T-helper 9 cell (primary cell): ENCODE data around the gene SAMD1.
A peak's percentile ranks its signal among the peaks of the same experiment; 100 is the strongest.

Source experiments
- DNase-seq: peaks from one replicate; pipeline ENCODE4 v3.0.0-alpha.2; 2020

The SAMD1 gene

DNA sequence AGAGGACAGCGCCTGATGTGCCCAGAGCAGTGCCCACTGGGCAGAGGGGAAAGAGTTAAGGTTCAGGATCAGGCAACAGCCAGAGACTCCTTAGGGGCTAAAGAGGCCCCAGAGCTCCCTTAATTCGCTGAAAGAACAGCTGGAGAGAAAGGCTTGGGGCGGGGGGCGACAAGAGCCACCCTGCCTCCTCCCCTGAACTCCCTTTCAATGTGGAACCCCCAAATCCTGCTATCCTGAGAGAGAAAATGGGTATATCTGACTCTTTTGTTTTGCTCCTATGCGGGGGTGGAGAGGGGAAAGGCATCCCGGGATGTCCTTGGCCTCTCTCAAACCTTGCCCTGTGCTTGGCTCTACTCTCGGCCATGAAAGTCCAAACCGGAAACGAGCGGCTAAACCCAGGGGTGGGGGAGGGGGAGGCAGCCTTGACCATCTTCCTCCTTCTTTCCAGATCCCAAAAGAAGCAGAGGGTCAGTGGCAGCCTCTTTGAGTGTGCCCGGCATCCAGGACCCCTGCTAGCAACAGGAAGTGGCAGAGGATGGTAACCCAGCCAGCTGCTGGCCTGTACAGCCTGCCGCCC lies 22.3 kb upstream of the SAMD1 start:
- DNase-seq: no peak

DNA sequence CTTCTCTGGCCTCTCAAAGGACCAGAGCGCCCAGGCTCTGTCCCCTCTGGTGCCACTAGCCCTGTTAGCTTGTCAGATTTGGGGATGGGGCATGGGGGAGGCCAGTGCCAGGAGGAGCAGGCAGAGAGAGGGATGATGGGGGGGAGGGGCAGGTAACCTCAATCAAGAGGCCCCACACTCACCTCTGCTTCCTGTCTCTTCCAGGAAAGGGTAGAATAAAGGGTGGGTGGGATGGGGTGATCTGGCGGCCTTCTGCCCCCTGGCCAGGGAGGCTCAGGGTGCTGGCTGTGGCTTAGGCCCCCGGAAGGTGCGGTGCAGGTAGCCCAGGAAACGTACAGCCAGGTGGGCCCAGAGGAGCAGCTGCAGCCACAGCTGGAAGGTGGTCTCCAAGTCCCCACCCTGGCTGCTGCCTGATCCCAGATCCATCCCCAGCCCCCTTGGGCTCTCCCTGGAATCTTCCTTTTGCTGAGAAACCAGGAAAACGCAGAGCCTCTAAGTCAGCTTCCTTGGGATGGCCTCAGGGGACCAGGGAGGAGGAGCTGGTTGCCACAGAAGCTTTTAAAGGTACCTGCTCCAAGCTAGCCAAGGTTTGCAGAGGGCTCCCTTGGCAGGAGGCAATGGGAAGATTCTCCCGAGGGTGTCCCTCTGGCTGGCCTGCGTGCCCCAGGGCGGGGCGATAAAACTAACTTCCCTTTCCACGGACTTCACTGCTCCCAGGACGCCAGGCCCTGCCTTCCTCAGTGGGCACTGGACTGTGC lies 21.7 kb upstream of the SAMD1 start:
- DNase-seq: no peak

DNA sequence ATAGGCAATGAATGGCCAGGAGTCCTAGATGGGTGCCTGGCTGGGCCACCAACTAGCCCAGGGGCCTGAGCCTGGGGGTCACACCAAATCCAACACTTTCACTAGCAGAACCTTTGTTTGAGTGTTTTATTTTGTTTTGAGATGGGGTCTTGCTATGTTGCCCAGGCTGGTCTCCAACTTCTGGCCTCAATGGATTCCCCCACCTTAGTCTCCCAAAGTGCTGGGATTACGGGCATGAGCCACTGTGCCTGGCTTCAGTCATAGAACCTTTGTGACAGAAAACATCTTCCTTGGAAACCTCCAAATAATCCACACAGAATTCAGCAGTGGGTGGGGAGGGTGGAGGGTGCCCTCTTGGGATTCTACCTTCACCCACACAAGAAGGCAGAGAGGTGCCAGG lies 20.9 kb upstream of the SAMD1 start:
- no peak for DNase-seq

DNA sequence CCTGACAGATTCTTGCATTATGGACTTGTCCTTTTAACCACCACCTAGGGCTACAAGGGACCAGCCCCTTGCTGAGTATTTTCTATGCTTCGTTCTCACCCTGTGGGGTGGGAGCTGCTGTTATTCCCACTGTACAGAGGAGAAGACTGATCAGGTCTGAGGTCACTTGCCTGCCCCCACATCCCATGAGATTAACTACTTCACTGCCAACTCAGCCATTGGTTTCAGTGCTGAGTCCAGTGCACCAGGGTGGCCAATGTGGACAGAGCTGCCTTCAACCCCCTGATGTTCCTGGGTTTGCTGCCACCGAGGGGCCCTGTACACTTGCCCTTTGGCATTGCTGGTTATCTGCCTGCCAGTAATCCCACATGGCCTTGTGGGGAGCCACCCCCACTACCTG lies 20.1 kb upstream of the SAMD1 start:
- DNase-seq: no peak

DNA sequence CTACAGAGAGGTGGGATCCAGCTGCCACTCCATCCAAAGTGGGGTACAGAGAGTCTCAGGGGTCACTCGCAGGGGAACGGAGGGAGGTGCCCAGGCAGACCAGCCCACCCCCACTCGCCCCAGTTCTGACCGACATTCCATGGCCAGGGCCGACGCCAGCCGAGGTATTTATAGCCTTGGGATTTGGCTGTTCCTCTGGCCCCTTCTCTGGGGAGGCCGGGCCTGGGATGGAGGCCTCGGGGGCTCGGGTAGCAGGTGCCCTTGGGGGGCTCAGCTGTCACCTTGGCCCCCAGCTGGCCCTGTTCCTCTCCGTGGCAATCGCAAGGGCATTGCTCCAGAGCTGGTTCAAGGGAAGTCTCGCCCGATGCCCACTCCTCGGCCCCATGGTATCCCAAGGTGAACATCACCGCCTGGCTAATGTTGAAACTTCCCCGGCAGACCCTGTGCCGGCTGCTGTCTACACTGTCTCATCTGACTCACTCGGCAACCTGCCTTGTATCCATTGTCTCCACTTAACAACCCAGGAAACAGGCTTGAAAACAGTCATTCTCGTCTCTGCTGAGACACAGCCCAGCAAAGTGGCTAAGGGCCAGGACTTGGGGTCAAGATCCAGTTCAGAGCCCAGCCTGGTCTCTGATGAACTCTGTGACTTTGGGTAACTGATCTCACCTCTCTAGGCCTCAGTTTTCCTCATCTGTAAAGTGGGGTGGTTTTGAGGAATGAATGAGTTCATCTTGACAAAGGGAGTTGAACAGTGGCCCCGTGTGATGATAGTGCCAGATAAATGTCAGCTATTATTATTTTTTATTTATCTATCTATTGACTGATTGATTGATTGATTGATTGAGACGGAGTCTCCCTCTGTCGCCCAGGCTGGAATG lies 17.3 kb upstream of the SAMD1 start:
- no peak for DNase-seq

DNA sequence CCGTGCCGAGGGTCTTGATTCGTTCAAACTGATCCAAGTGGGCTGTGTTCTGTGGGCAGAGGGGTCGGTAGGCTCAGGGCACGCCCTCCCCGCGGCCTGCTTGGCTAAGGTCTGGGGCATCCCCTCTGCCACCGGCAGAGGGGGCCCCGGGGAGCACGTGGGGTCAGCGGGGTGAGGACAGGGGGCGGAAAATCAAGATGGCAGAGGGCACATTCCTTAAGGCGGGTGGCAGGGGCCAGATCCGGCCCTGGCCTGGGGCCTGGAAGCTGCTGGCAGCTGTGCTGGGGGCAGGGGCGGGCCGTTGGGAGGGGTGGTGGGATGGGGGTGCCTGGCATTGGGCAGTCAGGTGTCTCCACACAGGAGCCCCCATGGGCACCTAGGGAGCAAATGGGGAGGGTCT lies 16.3 kb upstream of the SAMD1 start:
- no peak for DNase-seq

DNA sequence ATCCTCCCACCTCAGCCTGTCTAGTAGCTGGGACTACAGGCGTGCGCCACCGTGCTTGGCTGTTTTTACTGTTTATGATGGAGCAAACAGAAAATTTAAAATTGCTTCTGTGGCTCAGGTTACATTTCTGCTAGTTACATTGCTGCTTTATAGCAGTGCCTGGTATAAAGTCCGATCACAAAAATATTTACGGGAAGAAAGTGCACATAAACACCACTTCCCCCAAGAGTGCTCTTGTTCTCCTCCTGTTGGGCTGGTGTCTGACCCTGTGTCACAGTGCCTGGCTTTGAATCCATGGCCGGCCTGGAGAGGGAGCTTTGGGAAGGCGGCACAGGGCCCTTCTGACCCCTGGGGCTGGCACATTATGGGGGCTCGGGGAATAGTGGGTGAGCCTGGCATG lies 15.1 kb upstream of the SAMD1 start:
- no peak for DNase-seq

DNA sequence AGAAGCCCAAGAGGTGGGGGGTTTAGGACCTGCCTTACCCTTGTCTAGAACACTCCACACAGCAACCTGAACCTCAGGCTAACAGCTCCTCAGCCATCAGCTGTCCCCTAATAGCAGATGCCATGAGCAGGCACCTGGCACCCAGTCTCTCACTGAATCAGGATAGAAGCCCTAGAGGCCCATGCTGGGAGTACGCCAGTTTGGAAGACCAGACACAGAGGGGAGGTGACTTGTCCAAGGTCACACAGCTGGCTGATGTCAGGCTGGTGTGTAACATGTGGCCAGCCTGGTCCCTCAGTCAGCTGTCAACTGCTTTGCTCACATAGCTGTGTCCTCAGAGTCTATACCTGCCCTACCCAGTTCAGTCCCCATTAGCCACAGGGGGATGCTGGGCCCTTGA lies 12.8 kb upstream of the SAMD1 start:
- DNase-seq: no peak

DNA sequence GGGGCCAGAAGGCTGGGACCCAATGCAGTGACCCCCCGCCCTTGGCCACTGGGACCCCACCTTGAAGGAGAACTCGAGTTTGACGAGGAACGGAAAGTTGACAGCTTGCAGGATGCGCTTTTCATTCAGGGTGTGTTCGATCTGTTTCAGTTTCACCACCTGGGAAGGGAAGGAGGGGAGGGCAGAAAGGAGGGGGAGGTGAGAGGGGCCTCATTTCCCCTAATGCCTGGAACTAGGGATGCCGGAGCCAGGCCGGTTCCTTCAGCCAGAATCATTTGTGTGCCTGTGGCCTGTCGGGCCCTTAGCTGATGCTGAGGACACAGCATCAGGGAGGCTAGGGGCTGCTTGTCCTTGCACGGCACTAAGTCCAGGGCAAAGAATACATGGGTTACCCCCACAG lies 12.2 kb upstream of the SAMD1 start:
- no peak for DNase-seq

DNA sequence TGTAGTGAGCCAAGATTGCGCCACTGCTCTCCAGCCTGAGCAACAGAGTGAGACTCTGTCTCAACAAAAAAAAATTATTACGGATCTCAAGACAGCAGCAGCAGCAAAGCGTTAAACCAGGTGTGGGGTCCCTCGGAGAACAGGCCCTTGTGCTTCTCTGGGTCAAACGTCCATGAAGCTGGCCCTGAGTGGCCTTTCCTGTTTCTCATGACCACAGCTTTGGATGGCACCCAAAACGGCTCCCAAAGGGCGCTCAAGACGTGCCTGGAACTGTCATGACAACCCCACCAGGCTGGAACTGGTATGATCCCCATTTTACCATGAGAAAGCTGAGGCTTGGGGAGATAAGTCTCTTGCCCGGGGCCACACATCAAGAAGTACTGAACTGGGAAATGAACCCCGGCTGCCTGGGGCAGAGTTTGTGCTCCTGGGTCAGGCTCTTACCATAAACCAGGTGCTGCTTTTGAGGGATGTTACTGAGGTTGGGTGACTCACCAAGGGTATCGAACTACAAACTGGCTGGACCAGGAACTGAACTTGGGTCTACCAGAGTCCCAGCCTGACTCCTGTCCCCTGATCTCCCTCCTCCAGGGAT lies 11.6 kb upstream of the SAMD1 start:
- no peak for DNase-seq

DNA sequence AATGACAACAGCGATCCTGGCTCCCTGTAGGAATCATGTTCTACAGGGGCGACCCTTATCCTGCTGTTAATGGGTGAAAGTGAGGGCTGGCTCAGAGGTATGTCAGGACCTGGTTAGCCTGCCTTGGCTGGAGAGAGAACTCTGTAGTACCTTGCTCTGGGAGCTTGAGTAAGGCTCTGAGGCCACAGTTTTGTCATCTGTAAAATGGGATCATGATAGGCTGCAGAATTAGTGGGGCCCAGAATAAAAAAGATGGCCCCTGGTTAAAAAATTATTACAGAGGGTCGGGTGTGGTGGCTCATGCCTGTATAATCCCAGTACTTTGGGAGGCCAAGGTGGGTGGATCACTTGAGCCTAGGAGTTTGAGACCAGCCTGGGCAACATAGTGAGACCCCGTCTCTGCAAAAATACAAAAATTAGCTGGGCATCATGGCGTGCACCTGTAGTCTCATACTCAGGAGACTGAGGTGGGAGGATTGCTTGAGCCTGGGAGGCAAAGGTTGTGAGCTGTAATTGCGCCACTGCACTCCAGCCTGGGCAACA lies 10.5 kb upstream of the SAMD1 start:
- DNase-seq: no peak

DNA sequence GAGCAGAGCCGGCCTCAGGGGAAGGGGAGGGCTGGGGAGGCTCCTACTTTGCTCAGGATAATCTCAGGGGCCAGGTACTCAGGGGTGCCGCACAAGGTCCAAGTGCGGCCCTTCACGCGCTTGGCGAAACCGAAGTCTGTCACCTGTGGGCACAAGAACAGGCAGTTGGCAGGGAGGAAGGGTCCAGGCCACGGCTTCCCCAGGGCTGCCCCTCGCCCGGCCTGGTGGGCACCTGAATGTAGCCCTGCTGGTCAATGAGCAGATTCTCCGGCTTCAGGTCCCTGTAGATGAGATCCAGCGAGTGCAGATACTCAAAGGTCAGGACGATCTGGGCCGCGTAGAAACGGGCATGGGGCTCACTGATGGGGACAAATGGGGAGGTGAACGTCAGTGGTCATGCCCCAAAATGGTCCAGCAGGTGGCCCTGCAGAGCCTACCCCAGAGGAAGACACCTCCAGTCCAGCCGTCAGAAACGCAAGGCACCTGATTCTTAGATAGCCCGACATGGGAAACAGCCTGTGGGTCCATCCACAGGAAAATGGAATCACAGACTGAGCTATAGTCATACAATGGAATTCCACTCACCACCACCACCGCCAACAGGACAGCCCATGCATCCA lies 7.1 kb upstream of the SAMD1 start:
- no peak for DNase-seq

DNA sequence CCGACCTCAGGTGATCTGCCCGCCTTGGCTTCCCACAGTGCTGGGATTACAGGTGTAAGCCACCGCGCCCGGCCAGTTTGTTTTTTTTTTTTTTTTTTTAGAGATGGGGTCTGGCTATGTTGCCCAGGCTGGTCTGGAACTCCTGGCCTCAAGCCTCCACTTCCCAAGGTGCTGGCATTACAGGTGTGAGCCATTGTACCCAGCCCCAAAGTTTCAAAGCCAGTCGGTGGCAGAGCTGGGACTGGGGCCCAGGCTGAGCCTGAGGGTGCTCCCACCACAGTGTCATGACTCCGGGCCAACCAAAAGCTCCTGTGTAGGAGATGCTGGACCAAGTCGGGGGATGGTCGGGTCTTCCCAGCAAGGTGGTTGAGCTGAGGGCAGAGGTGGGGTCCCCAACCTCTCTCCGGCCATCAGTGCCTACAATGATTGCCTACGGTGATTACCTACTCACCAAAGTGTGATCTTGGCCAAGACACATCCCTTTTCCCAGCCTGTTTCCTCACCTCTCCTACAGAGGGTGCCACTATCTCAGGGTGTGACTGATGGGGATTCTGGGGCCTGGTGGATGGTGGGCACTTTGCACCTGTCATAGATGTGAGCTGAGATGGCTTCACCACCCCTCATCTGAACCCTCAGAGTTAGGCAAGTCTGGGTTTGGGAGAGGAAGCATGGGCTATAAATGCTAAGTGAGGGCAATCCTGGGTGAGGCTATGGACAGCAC lies 5.9 kb upstream of the SAMD1 start:
- no peak for DNase-seq

DNA sequence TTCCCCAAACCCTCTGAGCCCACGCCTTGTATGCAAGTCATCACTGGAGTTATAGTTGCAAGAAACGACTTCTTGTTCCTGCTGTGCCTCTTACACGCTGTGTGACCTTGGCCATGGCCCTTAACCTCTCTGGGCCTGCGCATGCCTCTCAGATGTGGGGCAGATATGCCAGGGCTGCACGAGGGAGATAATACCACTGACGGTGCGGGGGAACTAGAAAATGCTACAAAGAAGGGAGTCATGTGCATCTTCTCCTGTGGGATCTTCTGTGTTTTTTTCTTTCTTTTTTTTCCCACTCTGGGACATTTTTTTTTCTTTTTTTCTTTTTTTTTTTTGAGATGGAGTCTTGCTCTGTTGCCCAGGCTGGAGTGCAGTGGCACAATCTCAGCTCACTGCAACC lies 4.3 kb upstream of the SAMD1 start:
- no peak for DNase-seq

DNA sequence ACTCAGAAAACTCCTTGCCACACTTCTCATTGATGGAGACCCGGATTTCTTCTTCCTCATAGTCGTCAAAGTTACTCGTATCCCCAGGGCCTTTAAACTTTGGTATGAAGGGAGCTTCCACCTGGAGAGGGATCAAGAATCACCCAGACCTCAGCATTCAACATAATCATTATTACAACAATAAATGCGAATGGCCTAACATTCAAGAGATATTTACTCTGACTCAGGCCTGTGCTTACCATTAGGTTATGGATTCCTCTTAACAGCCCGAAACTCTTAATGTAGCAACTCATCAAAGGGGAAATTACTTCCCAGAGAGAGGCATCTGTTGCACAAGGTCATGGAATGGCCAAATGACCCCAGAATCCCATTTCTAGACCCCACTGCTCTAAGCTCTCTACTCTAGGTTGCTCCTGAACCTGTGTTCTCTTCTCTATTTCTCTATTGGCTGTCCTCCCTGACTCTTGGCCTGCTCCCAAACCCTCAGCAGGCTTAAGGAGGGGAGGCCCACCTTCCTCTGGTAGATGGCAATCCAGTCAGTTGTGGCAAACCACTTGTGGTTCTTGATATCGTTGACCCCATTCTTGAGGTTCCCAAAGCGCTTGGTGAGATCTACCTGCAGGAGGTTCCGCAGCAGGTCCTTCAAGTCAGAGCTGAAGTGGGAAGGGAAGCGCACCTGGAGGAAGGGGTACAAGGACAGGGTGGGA lies 2.7 kb upstream of the SAMD1 start:
- DNase-seq: no peak

DNA sequence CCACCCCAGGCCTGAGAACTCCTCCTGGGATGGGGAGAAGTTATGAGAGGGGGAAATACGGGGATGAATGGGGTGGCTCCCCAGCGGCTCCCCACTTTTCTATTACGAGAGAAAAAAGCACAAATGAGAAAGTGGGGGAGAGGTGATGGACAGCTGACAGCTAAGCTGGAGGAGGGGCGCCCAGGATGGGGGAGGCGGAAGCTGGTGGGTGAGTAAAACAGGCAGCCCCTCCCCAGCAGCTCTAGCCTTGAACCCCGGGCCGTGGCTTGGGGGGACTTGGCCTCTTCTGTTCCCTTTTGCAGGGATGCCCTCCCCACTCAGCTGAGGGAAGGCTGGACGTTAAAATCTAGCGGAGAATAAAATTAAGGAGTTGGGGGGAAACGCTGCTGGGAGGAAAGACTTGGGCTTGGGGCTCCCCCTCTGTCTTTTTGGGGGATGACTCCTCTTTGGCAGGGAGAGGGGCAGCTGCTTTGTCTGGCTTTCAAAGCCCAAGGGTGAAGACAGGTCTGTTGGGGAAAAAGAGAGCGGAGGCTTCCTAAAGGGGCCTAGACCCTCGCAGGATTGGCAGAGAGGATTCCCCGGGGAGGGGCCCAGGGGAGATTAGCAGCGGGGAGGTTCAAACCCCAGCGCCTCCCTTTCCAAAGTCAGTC lies 1.4 kb upstream of the SAMD1 start:
- no peak for DNase-seq

DNA sequence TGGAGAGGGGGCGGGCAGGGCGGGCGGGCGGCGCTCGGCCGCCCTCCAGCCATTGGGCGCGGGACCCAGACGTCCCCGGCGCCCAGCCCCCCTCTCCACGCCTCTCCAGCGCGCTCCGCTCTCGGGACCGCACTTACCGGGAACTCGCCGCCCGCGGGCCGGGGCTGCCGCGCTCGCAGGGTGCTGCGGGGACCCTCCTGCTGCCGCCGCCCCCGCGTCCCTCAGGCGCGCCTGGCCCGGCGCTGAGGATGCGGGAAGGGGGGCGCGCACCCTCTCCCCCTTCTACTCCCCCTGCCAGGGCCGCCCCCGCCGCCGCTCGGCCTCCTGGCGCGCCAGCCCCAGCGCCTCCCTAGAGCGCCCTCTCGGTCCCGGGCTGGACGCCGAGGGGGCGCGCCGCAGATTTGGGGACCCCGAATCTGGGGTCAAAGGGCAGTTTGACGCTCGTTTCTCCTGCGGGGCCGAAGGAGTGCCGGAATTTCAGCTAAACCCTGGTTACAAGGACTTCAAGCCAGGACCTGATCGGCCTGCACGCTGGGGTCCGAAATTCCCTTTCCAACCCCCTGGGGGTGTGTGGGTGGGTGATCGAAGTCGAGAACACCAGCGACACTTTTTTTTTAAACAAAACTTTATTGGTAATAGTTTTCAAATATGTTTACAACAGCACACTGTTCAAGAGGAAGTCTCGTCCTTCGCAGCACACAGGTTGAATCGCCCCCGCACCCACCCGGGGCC lies 696 bp upstream of the SAMD1 start:
- DNase-seq: peak; percentile 40

DNA sequence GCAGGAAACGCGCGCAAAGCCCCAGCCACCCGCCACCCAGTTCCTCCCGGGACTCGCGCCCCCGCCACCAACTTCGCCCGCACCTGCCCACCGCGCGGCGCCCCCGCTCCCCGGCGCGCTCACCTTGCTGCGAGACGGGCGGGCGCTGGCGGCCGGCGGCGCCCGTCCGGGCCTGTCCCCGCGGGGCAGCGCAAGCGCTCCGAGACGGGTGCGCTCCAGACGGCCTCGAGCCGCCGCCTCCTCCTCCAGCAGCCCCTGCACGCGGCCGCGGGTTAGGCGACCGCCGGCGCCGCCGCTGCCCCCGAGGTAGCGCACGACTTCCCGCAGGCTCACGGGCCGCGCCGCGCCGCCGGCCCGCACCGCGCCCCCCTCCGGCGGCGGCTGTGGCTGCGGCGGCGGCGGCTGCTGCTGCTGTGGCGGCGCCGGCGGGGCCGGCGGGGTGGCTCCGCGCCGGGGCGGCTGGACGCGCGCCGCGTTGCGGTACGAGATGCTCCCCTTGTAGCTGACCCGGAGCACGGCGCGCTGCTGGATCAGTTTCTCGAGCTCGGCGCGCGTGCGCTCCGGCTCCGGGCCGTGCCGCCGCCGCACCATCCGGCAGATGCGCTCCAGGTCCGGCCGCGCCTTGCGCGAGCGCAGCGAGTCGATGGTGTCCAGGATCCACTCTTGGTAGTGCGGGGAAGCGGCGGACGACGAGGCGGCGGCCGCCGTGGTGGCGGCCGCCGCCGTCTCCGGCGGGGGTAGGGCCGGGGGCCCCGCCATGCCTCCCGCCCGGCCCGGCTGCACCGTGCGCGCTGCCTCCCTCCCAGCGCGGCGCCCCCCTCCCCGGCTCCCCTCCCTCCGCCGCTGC lies 666 bp downstream of the SAMD1 start:
- DNase-seq: peak; percentile 41

DNA sequence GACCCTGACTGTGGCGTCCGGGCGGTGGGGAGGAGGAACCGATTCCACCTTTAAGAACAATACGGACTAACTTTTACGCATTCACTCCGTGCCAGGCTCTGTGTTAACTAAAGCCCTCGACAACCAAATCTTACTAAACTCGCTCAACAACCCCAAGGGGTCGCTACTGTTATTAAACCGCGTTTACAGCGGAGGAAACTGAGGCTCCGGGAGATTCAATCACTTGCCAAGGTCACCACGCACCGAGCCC lies 1.2 kb downstream of the SAMD1 start:
- no peak for DNase-seq
